KMS-11 (cell line): ENCODE results near the gene RASA3.

Source experiments
- H2AFZ ChIP-seq: fragments of 200-600 bp; sonication (generic); 2 replicates; pipeline ENCODE4 v1.6.1; 2016; ENCODE audit warnings: antibody characterized with exemption, mixed run types, low read depth
- H3K27ac ChIP-seq: fragments of 200-600 bp; sonication (generic); 2 replicates; pipeline ENCODE4 v1.6.1; 2016; ENCODE audit warnings: mild to moderate bottlenecking, mixed run types
- H3K27me3 ChIP-seq: fragments of 200-600 bp; sonication (generic); 2 replicates; pipeline ENCODE4 v1.6.1; 2017; ENCODE audit warnings: mild to moderate bottlenecking, low read depth, mixed run types, moderate library complexity; ENCODE audit not compliant: insufficient read depth
- H3K36me3 ChIP-seq: fragments of 200-600 bp; sonication (generic); 2 replicates; pipeline ENCODE4 v1.6.1; 2017; ENCODE audit warnings: mild to moderate bottlenecking, mixed run types; ENCODE audit not compliant: insufficient read depth
- H3K4me1 ChIP-seq: fragments of 200-600 bp; sonication (generic); 2 replicates; pipeline ENCODE4 v1.6.1; 2016; ENCODE audit warnings: mild to moderate bottlenecking, low read depth, mixed run types; ENCODE audit not compliant: poor library complexity, severe bottlenecking
- H3K4me2 ChIP-seq: fragments of 200-600 bp; sonication (generic); 2 replicates; pipeline ENCODE4 v1.7.0; 2016; ENCODE audit warnings: mild to moderate bottlenecking, mixed run types
- H3K4me3 ChIP-seq: fragments of 200-600 bp; sonication (generic); IDR thresholded peaks from 2 replicates; pipeline ENCODE4 v1.6.1; 2017; ENCODE audit warnings: low read depth, low read length, mixed read lengths; ENCODE audit not compliant: insufficient read depth
- H3K79me2 ChIP-seq: fragments of 200-600 bp; sonication (generic); 2 replicates; pipeline ENCODE4 v1.6.1; 2016; ENCODE audit warnings: low read depth, mixed run types; ENCODE audit not compliant: insufficient read depth
- H3K9ac ChIP-seq: fragments of 200-600 bp; sonication (generic); 2 replicates; pipeline ENCODE4 v1.6.1; 2016; ENCODE audit warnings: mild to moderate bottlenecking, mixed run types
- H4K20me1 ChIP-seq: fragments of 200-600 bp; sonication (generic); 2 replicates; pipeline ENCODE4 v1.6.1; 2016; ENCODE audit warnings: mild to moderate bottlenecking, mixed run types; ENCODE audit not compliant: insufficient read depth
- TF ChIP-seq, protein P1 (sequence below): fragments of 200-600 bp; sonication (generic); conservative IDR thresholded peaks from 2 replicates; pipeline ENCODE4 v1.6.1; 2017; ENCODE audit warnings: low read depth, mild to moderate bottlenecking, antibody characterized with exemption, low read length, moderate library complexity, mixed read lengths

The RASA3 gene

DNA sequence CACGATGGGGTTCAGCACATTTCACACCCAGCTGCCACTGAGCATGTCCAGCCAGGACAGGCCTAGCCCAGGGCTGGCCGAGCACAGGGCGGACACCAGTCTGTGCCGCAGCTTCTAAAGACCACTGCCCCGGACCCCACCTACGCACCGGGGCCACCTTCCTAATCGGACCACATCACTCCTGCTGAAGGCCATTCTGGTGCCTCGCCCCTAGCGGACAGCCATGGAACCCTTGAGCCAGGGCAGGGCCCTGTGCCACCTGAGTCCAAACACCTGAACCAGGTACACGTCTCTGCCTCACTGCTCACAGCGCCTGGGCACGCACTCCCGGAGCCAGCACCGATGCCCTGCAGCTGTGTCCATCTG lies 150.1 kb downstream of the RASA3 start:
- TF ChIP-seq, protein P1, sequence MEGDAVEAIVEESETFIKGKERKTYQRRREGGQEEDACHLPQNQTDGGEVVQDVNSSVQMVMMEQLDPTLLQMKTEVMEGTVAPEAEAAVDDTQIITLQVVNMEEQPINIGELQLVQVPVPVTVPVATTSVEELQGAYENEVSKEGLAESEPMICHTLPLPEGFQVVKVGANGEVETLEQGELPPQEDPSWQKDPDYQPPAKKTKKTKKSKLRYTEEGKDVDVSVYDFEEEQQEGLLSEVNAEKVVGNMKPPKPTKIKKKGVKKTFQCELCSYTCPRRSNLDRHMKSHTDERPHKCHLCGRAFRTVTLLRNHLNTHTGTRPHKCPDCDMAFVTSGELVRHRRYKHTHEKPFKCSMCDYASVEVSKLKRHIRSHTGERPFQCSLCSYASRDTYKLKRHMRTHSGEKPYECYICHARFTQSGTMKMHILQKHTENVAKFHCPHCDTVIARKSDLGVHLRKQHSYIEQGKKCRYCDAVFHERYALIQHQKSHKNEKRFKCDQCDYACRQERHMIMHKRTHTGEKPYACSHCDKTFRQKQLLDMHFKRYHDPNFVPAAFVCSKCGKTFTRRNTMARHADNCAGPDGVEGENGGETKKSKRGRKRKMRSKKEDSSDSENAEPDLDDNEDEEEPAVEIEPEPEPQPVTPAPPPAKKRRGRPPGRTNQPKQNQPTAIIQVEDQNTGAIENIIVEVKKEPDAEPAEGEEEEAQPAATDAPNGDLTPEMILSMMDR, result no peak
- Histone ChIP-seq H3K27ac (no peak overlapping the region), H3K36me3 (no peaks in the 10 kb centered on the region), H4K20me1 (no peaks in the 10 kb centered on the region), H3K9ac (no peak overlapping the region), H3K4me3 (no peak overlapping the region), H2AFZ (no peak overlapping the region), H3K27me3 (no peaks in the 10 kb centered on the region), H3K4me2 (no peak overlapping the region), H3K4me1 (no peaks in the 10 kb centered on the region), H3K79me2 (no peaks in the 10 kb centered on the region)

DNA sequence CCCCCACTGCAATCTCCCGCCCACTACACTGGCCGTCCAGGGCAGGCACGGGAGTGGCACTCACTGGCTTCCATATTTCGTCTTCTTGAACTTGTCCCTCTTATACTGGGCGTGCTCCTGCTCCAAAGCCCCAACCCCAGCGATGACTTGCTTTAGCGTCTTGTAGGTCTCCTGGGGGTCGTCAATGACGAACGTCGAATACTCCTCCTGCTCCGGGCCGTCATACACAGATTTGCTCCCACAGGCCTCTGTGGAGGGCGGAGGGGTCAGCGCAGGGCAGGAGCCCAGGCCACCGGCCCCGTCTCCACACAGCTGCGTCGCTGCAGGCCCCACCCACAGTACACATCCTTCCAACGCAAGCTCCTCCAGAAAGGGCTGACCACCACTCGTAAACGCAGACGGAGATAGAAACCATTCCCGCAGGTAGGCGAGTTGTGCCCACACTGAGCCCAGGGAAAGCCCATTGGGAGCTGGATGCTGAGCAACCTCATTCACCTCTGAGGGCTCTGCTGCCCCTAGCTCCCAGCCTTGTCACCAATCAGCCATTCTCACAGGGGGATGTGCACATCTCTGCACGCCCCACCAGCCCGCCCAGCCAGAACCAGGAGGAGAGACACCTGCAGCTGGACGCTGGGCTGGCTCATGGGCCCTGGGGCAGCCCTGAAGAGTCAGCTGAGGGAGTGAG lies 150.7 kb downstream of the RASA3 start:
- Histone ChIP-seq H3K27ac (no peak overlapping the region), H3K9ac (no peak overlapping the region), H3K36me3 (no peaks in the 10 kb centered on the region), H3K4me2 (no peak overlapping the region), H4K20me1 (no peaks in the 10 kb centered on the region), H3K79me2 (no peaks in the 10 kb centered on the region), H3K27me3 (no peaks in the 10 kb centered on the region), H2AFZ (no peak overlapping the region), H3K4me1 (no peaks in the 10 kb centered on the region), H3K4me3 (no peak overlapping the region)
- TF ChIP-seq, protein P1, result no peak

DNA sequence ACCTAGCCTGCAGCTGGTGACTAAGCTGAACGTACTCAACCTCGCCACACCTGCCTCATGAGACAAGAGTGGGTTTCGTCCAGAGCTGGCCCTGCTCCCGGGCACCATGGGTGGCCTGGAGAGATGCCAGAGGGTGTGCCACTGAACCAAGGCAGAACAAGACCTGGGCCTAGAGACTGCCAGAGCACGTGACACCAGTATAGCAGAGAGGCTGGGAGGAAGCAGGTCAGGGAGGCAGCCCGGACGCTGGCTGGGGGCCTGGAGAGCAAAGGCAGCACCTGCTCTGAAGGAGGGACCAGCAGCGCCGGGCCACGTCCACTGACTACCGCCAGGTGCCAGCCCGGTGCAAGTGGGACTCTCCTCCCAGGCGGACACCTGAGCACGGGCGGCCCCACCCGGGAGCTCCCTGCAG lies 151.2 kb downstream of the RASA3 start:
- Histone ChIP-seq H4K20me1 (no peaks in the 10 kb centered on the region), H3K27ac (no peak overlapping the region), H2AFZ (no peak overlapping the region), H3K27me3 (no peaks in the 10 kb centered on the region), H3K9ac (no peak overlapping the region), H3K4me1 (no peaks in the 10 kb centered on the region), H3K36me3 (no peaks in the 10 kb centered on the region), H3K4me2 (no peak overlapping the region), H3K4me3 (no peak overlapping the region), H3K79me2 (no peaks in the 10 kb centered on the region)
- TF ChIP-seq, protein P1, result no peak

DNA sequence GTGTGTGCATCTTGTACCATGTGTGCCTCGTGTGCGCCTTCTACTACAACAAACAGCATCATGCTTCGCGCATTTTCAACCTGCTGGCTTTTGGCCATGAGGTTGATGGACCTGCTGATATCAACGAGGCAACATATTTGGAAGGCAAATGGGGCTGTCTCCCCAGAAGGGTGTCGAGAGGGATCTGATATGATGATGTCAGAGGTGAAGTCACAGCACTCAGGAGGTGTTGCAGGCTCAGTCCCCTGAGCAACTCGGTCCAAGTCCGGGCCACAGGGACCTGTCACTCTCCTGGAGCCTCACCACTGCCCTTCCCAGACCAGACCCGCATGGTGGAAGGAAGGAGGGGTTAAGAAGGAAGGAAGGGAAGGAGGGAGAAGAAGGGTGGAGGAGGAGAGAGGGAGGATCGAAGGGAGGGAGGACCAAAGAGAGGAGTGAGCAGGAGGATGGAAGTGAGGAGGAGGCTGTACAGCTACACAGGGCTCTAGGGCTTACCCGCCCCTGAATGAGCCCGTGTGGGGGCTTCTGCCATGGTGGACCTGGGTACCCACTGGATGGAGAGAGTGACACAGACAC lies 151.8 kb downstream of the RASA3 start:
- H3K4me2 ChIP-seq, result no peak overlapping the region
- no peaks in the 10 kb centered on the region for H3K36me3 ChIP-seq
- no peaks in the 10 kb centered on the region for H3K4me1 ChIP-seq
- no peak overlapping the region for H3K27ac ChIP-seq
- H3K9ac ChIP-seq, result no peak overlapping the region
- no peaks in the 10 kb centered on the region for H3K79me2 ChIP-seq
- H3K4me3 ChIP-seq, result no peak overlapping the region
- H2AFZ ChIP-seq, result no peak overlapping the region
- H3K27me3 ChIP-seq, result no peaks in the 10 kb centered on the region
- TF ChIP-seq, protein P1, result no peak
- no peaks in the 10 kb centered on the region for H4K20me1 ChIP-seq
